Bronchial epithelial cell (primary cell): Measurements from ENCODE around the gene GPC1. TPM values are rescaled to one million over a fixed set of nuclear protein-coding genes. Genes with fewer than 3 reads are reported as not detected.

ENCODE experiments used
- DNase-seq: peaks from one replicate; pipeline ENCODE4 v3.0.0-alpha.2; 2010; ENCODE audit warnings: low read depth
- FAIRE-seq: peaks from 2 replicates; lab custom pipeline; 2011; peaks lifted over from hg19 to GRCh38; lab: Jason Lieb, UNC
- H3K27me3 ChIP-seq: 2 replicates; pipeline ENCODE4 v1.5.1; 2011; ENCODE audit warnings: low read length; ENCODE audit not compliant: control insufficient read depth, insufficient read depth
- H3K36me3 ChIP-seq: 2 replicates; pipeline ENCODE4 v1.5.1; 2011; ENCODE audit warnings: low read length; ENCODE audit not compliant: control insufficient read depth, insufficient read depth
- H3K4me3 ChIP-seq: 2 replicates; pipeline ENCODE4 v1.5.1; 2011; ENCODE audit warnings: mild to moderate bottlenecking, low read depth, low read length, control low read depth
- CTCF ChIP-seq: IDR thresholded peaks from 2 replicates; pipeline ENCODE4 v1.5.1; 2011; ENCODE audit warnings: mild to moderate bottlenecking, moderate library complexity, low read length, control low read depth, inconsistent platforms; ENCODE audit not compliant: insufficient read depth, severe bottlenecking
- total RNA-seq: library from RNA; depleted of rRNA; stranded (reverse); fragments of >200 nt; gene quantifications from 2 replicates; pipeline ENCODE4 v1.2.1, GENCODE V29; 2014

Gene GPC1
- total RNA-seq, 1 donor from 2014 or later = 65.8 TPM

GRCh38 chr2:240478346-240479110, 43.1 kb downstream of the GPC1 start:
- H3K27me3 ChIP-seq = no peaks in the 10 kb centered on the region
- DNase-seq (no peak), FAIRE-seq (no peak)
- H3K36me3 ChIP-seq = no peaks in the 10 kb centered on the region
- no peak for TF ChIP-seq CTCF
- no peak overlapping the region for H3K4me3 ChIP-seq

GRCh38 chr2:240479111-240479501, 43.6 kb downstream of the GPC1 start:
- DNase-seq (no peak), FAIRE-seq (no peak)
- no peaks in the 10 kb centered on the region for H3K27me3 ChIP-seq
- no peak overlapping the region for H3K4me3 ChIP-seq
- no peak for TF ChIP-seq CTCF
- no peaks in the 10 kb centered on the region for H3K36me3 ChIP-seq

DNA sequence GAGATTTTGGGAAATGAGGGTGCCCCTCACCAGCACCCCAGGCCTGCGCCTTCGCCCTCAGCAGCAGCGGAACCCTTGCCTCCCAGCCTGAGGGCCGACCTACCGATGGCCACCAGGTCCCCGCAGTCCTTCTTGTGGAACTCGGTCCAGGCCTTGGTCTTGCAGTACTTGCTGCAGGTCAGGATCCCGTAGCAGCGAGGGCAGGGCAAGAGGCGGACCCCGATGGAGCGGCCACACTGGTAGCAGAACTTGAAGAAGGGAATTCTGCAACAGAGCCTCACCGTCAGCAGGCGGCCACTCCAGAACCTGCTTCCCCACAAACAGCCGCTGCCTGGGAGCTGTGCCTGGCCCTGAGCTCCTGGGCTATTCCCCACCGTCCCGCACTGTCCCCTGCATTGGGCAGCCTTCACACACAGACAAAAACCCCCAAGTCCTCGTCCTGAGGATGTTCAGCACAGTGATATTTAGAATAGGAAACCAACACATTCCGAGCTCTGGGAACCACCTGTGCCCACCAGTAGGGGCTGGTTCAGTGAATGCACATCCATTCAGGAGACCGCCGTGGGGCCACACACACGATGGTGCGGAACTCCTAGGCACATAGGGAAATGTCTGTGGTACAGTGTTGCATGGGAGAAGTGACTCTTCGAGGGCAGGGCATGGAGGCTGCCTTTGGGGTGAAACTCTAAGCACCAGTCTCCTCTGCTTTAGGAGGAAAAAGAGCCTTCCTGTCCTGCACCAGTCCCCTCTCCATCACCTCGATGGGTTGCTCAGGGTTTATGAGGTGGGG, 45.6 kb downstream of the GPC1 start:
- H3K4me3 ChIP-seq = no peak overlapping the region
- DNase-seq = no peak
- no peak for TF ChIP-seq CTCF
- FAIRE-seq = peak; percentile 55
- H3K27me3 ChIP-seq = no peaks in the 10 kb centered on the region
- H3K36me3 ChIP-seq = no peaks in the 10 kb centered on the region

GRCh38 chr2:240481720-240482119, 46.3 kb downstream of the GPC1 start:
- FAIRE-seq = no peak
- Histone ChIP-seq H3K4me3 (no peak overlapping the region), H3K36me3 (no peaks in the 10 kb centered on the region), H3K27me3 (no peaks in the 10 kb centered on the region)
- TF ChIP-seq CTCF = no peak
- no peak for DNase-seq

DNA sequence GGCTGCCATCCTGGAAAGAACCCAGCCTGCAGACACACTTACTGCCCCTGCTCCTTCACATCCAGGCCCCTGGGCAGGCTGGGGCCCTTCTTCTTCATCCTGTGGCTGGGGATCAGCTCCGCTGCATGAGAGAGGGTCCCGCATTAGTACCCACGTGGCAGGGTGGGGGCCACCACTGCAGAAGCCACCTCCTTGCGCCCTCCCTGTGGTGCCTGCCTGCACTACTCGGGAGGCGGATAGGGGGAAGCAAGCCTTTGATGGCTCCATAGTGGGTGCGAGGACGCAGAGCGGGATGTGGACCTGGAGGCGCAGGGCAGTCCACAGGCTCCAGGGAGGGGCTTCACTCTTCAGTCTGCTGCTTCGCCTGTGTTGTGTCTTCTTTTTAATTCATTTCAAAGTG, 46.7 kb downstream of the GPC1 start:
- TF ChIP-seq CTCF = no peak
- Histone ChIP-seq H3K36me3 (no peaks in the 10 kb centered on the region), H3K4me3 (no peak overlapping the region), H3K27me3 (no peaks in the 10 kb centered on the region)
- FAIRE-seq (no peak), DNase-seq (no peak)
